GM10847 (cell line): ENCODE measurements around the gene ZSWIM3.

ENCODE experiments used
- POLR2A ChIP-seq: IDR thresholded peaks from 2 replicates; pipeline ENCODE4 v1.6.1; 2011; ENCODE audit not compliant: insufficient read length; ENCODE audit errors: extremely low read depth

Gene ZSWIM3

DNA sequence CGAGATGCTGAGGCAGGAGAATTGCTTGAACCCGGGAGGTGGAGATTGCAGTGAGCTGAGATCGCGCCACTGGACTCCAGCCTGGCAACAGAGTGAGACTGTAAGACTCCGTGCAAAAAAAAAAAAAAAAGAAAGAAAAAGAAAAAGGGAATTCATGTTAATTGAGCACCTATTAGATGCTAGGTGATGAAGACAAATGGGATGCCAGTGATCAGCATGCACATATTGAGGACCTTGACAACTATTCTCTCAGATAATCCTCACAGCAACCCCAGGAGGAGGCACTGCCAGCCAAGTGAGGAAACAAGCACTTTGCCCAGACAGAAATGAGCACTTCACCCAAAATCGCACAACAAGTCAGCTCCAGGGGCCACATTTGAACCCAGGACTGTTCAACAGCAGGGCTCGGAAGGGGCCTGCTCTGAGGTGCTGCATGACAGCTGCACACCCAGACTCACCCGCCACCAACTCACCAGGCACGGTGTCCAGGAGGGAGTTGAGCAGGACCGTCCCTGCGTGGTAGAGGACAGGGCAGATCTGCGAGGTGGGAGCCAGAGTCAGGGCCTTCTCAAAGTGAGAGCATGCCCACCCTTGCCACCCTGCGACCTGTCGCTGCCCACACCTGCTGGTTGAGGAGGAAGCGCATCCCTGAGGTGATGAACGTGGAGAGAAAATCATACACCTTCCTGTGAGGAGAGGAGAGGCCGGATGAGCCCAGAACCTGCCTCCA is 50.0 kb downstream of the ZSWIM3 start:
- no peak for TF ChIP-seq POLR2A

DNA sequence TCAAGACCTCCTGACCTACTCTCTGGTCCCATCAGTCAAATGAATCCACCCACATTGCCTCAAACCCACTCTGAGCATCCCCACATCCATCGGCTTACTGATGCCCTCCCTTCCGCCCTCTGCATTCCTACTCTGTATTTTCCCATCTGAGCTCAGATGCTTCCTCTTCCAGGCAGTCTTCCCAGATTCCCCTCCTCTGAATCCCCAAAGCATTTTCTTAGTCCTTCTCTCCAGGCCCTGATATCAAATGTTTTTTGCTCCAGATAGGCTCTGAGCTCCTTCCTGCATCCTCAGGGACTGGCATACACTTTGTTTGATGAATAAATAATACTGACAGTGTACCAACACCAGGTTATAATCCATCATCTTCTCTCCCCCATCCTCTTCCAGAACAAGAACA is 50.7 kb downstream of the ZSWIM3 start:
- TF ChIP-seq POLR2A = no peak

DNA sequence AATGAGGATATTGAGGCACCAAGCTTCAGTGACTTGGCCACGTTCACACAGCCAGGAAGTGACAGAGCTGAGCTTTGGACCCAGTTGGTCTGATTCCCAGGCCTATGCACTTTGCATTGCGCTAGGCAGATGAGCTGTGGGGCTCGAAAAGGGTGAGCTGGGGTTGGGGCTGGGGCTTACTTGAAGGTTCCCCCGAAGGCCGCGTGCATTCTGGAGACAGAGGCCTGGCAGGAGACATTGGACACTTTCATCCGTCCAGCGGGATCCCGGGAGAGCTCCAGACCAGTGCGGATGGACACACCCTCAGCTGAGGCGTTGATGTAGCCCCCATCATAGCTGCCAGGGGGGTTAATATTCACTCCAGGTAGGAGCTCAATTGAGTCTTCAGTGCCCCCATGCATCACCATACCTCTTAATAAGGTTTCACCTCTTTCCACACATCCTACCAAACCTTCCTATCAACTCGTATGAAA is 52.0 kb downstream of the ZSWIM3 start:
- TF ChIP-seq POLR2A = no peak

DNA sequence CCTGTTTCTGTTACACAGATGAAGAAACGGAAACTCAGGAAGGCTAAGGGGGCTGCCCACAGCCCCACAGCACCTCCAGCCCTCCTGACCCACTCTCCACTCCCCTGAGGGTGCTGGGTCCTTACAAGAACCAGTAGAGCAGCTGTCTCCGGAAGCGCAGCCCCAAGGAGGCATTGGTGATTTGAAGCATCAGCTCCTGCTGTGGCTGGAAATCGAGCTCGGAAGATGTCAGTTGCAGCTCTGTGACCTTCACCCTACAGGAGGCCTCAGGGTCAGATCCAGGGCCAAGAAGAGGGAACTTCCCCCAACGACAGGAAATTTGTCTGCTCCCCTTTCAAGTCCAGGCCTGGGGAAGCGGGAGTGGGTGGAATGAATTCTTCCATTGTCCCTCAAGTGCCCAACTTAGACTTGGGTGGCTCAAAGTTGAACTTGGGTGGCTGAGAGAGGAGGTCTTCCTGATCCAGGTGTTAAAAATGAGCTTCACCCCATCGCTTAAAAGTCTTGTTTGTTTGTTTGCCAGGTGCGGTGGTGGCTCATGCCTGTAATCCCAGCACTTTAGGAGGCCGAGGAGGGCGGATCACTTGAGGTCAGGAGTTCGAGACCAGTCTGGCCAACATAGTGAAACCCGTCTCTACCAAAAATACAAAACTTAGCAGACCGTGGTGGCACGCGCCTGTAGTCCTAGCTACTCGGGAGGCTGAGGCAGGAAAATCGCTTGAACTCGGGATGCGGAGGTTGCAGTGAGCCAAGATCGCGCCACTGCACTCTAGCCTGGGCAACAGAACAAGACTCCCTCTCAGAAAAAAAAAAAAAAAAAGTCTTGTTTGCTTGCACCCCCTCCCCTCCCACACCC is 52.6 kb downstream of the ZSWIM3 start:
- TF ChIP-seq POLR2A = no peak

DNA sequence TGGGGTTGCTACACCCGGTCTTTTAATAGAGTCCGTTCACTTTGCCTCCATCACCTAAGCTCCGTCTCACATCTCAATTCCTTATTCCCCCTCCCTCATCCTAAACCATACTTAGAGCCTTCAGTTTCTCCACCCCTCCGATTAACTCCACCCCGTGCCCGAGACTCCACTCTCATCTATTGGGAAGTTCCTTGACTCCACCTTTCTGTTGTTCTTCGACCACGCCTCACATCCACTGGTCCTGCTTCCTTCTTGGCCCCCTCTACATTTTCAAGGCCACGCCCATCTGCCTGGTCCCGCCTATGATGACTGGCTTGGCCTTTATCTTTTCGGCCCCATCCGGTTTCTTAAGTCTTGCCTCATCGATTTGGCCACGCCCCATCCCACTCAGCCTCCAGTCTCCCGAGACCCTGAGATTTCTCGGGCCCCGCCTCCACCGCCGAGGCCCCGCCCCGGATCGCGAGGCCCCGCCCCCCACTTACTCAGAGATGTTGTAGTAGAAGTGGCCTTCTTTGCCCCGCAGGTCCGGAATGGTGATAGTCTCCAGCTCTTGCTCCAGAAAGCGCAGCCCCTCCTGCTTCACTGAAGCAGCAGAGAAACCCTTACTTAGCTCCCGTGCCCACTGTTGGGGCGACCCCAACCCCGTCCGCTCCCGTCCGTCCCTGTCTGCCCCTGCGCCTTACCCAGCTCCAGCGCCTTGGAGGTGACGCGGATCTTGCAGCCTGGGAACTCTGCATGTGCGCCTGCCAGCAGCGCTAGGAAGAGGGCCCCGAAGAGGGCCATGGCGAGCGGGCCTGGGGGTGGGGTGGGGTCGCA is 53.5 kb downstream of the ZSWIM3 start:
- peak; percentile 39 for TF ChIP-seq POLR2A

DNA sequence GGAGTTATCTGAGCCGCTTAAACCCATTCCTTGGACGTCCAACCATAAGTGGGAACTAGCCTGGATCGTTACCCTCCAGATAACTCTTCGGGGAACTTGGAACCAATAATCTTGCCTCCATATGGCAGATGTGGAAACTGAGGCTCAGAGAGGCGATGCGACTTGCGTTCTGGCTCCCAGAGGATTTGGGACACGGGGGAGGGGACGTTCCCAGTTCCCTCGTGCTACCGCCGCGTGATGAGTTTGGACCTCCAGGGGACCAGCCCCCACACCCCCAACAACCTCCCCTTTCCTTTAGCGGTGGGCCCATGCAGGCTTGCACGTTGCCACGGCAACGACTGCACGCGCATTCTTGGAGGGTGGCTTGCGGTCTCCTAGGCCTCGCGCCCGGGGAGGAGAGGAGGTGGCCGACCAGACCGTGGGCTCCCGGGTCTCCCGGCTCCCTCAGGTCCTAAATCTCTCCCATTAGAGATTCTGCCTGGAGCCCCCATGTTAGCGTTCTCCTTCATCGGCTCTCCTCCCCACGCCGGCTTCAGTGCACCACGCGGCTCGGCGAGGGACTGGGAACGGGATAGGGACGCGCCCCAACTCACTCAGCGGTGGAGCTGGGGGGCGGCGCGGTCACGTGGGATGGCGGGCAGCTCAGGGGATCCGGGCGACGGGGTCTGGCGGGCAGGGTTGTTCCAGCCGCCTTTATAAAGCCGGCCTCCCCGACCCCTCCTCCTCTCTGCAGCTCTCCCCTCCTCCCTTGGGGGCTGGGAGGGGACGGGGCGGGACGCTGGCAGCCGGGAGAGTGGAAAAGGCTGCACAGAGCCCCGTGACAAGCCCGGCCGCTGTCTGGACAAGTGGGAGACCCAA is 54.3 kb downstream of the ZSWIM3 start, which contains the start of gene PLTP:
TSS of gene PLTP (minus strand) at position 670 of the 858 bp plus-strand sequence. CDS start 703 bp downstream, outside the sequence.
- TF ChIP-seq POLR2A = no peak

DNA sequence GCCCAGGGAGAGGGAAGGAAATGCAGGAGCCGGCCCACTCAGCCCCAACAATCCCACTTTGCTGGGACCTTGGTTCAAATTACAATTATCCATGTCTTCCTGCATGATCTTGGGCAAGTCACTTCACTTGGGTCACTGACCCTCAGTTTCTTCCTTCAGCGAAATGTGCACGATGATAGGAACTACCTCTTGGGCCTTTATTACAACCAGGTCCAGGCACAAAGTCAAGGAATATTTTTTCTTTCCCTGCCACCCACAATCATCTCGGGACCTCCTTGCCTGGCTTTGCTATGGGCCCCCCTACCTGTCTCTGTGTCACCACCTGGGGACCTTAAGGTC is 54.9 kb downstream of the ZSWIM3 start:
- no peak for TF ChIP-seq POLR2A

DNA sequence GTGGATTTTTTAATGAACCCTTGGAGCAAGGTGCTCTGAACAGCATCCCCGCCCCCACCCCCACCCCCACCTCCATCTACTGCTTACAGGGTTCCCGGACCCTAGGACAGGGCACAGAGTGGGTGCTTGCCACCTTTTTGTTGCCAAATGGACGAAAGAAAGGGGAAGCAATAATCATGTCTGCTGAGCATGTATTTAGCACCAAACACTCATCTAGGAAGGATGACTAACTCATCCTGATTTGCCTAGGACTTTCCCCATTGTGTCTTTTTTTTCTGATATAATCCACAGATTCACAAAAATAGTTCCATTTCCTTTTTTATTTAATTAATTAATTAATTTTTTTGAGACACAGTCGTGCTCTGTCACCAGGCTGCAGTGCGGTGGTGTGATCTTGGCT is 55.7 kb downstream of the ZSWIM3 start:
- no peak for TF ChIP-seq POLR2A

DNA sequence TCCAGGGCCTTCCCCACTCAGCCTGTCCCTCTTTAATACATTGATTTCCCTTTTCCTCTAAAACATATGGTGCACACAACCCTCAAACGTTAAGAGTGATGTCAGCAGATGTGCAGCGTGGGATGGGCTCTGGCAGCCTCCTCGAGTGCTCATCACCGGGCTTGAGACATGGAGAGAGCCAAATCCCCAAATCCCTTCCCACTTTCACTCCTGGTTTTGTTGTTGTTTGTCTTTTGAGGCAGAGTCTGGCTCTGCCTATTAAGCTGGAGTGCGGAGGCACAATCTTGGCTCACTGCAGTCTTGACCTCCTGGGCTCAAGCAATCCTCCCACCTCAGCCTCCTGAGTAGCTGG is 60.4 kb downstream of the ZSWIM3 start:
- no peak for TF ChIP-seq POLR2A

DNA sequence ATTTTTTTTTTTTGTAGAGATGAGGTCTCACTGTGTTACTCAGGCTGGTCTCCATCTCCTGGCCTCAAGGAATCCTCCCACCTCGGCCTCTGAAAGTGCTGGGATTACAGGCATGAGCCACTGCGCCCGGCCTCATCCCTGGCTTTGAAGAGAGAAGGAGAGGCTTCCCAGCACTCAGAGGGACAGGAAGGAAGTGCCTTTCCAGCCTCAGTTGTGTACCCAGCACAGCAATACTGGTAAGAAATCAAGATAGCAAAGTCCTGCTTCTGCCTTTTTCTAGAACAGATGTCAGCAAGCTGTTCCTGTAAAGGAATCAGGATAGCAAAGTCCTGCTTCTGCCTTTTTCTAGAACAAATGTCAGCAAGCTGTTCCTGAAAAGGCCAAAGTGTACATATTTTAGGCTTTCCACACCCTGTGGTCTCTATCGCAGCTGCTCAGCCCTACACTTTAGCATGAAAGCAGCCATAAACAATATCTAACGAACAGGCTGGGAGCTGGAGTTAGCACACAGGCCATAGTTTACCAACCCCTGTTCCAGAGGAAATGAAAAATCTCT is 60.8 kb downstream of the ZSWIM3 start:
- no peak for TF ChIP-seq POLR2A

DNA sequence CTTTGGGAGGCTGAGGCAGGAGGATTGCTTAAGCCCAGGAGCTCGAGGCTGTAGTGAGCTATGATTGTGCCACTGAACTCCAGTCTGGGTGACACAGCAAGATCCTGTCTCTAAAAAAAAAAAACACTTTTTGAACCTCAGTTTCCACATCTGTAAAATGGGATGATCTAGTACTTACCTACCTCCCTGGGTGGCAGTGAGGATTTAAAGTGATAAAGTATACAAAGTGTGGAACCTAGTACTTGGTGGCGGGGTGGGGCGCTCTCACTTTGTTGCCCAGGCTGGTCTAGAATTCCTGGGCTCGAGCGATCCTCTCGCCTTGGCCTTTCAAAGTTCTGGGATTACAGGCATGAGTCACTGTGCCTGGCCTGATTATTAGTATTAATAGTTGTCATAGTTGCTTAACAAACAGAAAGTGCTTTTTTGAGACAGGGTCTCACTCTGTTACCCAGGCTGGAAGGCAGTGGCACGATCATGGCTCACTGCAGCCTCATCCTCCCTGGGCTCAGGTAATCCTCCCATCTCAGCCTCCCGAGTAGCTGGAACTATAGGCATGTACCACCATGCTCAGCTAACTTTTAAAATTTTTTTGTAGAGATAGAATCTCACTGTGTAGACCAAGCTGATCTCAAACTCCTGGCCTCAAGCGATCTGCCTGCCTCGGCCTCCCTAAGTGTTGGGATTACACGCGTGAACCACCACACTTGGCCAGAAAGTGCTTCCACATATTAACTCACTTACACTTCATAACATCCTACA is 61.5 kb downstream of the ZSWIM3 start:
- no peak for TF ChIP-seq POLR2A

DNA sequence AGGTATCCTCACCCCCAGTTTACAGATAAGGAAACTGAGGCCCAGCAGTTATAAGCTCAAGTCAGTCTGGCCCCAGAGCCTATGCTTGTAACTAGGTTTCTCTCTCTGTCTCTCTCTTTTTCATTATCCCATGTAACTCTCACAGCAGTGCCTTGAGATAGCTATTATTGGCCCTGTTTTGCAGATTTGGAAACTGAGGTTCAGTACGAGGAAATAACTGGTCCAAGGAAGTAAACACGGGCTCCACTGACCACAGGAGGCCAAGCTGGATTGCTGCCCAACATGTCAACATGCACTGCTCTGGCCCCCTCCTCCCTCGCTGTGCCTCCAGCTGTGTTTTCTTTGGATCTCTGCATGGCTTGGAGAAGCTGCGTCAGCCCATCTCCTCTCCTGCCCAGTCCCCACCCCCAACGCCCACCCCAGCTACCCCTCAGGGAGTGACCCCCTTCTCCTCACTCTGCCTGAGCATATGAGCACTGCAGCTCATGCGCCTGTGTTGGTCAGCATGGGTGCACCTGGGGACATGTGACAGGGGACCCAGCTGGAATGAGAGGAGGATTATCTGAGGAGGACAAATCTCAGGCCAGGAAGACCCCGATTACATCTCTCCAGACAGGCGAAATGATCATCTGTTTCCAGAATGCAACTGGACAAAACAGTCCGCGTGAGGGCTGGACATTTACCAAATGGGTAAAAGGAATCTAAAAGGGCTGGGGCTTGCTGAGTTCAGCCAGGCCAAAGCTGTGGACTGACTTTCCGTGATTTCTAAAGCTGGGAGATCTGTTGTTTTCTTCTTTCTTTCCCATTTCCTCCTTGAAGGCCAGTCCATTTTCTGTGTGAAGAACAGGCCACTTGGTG is 62.4 kb downstream of the ZSWIM3 start:
- TF ChIP-seq POLR2A = no peak
